Mucosa of rectum (tissue), 2 donors: ENCODE data around the gene PHF23.

Experiments used
- H3K27ac ChIP-seq, 2 donors: one replicate each; pipeline ENCODE4 v1.7.0; 2013; ENCODE audit warnings: inconsistent platforms in 2 of 2, low read depth in 2 of 2, low read length in 2 of 2
- H3K27me3 ChIP-seq, 2 donors: one replicate each; pipeline ENCODE4 v1.7.0; 2013; ENCODE audit warnings: low read length in 2 of 2; ENCODE audit not compliant: control insufficient read depth in 2 of 2, insufficient read depth in 2 of 2
- H3K36me3 ChIP-seq, 2 donors: one replicate each; pipeline ENCODE4 v1.7.0; 2013; ENCODE audit warnings: low read length in 2 of 2; ENCODE audit not compliant: control insufficient read depth in 2 of 2, insufficient read depth in 2 of 2
- H3K4me1 ChIP-seq, 2 donors: one replicate each; pipeline ENCODE4 v1.7.0; 2013; ENCODE audit warnings: low read length in 2 of 2, mild to moderate bottlenecking in 1 of 2; ENCODE audit not compliant: control insufficient read depth in 2 of 2, insufficient read depth in 2 of 2
- H3K4me3 ChIP-seq, 2 donors: one replicate each; pipeline ENCODE4 v1.7.0; 2013; ENCODE audit warnings: low read length in 2 of 2
- H3K9ac ChIP-seq, 2 donors: one replicate each; pipeline ENCODE4 v1.7.0; 2013; ENCODE audit warnings: low read length in 2 of 2, low read depth in 1 of 2, mild to moderate bottlenecking in 1 of 2
- H3K9me3 ChIP-seq, 2 donors: one replicate each; pipeline ENCODE4 v1.7.0; 2013; ENCODE audit warnings: low read length in 2 of 2; ENCODE audit not compliant: control insufficient read depth in 2 of 2
- donor health status: healthy.
- donor health status: Normal muscosa, but diverticular disease.

PHF23 gene

GRCh38 chr17:7239091-7240027, at the start of gene PHF23:
TSS of gene PHF23 (minus strand) at chr17:7239457. CDS start at chr17:7239279, 178 bp downstream.
- Histone ChIP-seq H3K9ac (peak within 1 kb of the TSS; percentile 98), H3K4me1 (peaks cover 38 to 40% of the 10 kb centered on the region in 2 donors), H3K27ac (peak within 1 kb of the TSS; percentile 89 to 97)

GRCh38 chr17:7285679-7286078, 46.4 kb upstream of the PHF23 start:
- Histone ChIP-seq H3K4me3 (no peak overlapping the region), H3K9me3 (no peaks in the 10 kb centered on the region), H3K9ac (no peak overlapping the region), H3K27ac (no peak overlapping the region), H3K36me3 (no peaks in the 10 kb centered on the region), H3K27me3 (no peaks in the 10 kb centered on the region), H3K4me1 (peaks cover 18% of the 10 kb centered on the region in 2 donors)

More at GRCh38 chr17:7239091-7240027, at the start of gene PHF23:
- Histone ChIP-seq H3K36me3 (peaks cover 19 to 33% of the 10 kb centered on the region in 2 donors), H3K9me3 (no peaks in the 10 kb centered on the region), H3K27me3 (no peaks in the 10 kb centered on the region), H3K4me3 (peak within 1 kb of the TSS; percentile 87 to 99)

- no peaks in the 10 kb centered on the region for H3K36me3 ChIP-seq
- peaks cover 25% of the 10 kb centered on the region in 2 donors for H3K4me1 ChIP-seq
- no peak overlapping the region for H3K4me3 ChIP-seq
- H3K9me3 ChIP-seq = no peaks in the 10 kb centered on the region
- H3K27me3 ChIP-seq = no peaks in the 10 kb centered on the region
- no peak overlapping the region for H3K27ac ChIP-seq
- no peak overlapping the region for H3K9ac ChIP-seq
Measured at GRCh38 chr17:7284911-7285310, 45.7 kb upstream of the PHF23 start.

GRCh38 chr17:7283471-7284216, 44.4 kb upstream of the PHF23 start:
- H3K4me3 ChIP-seq = peak overlapping the region in 1 of 2 donors; percentile 67
- no peak overlapping the region for H3K9ac ChIP-seq

GRCh38 chr17:7282752-7283321, 43.6 kb upstream of the PHF23 start:
- no peaks in the 10 kb centered on the region for H3K36me3 ChIP-seq
- peaks cover 28 to 35% of the 10 kb centered on the region in 2 donors for H3K4me1 ChIP-seq

More at GRCh38 chr17:7283471-7284216, 44.4 kb upstream of the PHF23 start:
- Histone ChIP-seq H3K9me3 (no peaks in the 10 kb centered on the region), H3K36me3 (no peaks in the 10 kb centered on the region), H3K4me1 (peaks cover 28 to 35% of the 10 kb centered on the region in 2 donors), H3K27me3 (no peaks in the 10 kb centered on the region), H3K27ac (peak overlapping the region in 1 of 2 donors; percentile 23)

GRCh38 chr17:7281953-7282751, 42.9 kb upstream of the PHF23 start:
- Histone ChIP-seq H3K27me3 (no peaks in the 10 kb centered on the region), H3K27ac (peak overlapping the region; percentile 17 to 29), H3K4me1 (peaks cover 28 to 35% of the 10 kb centered on the region in 2 donors), H3K9ac (peak overlapping the region; percentile 0 to 64), H3K4me3 (peak overlapping the region; percentile 62 to 67), H3K36me3 (no peaks in the 10 kb centered on the region), H3K9me3 (no peaks in the 10 kb centered on the region)

More at GRCh38 chr17:7282752-7283321, 43.6 kb upstream of the PHF23 start:
- Histone ChIP-seq H3K9me3 (no peaks in the 10 kb centered on the region), H3K27ac (peak overlapping the region; percentile 17 to 29), H3K9ac (peak overlapping the region in 1 of 2 donors; percentile 64), H3K4me3 (peak overlapping the region; percentile 62 to 67), H3K27me3 (no peaks in the 10 kb centered on the region)

GRCh38 chr17:7281074-7281952, 42.1 kb upstream of the PHF23 start, which contains the start of gene SLC2A4:
TSS of gene SLC2A4 (plus strand) at chr17:7281718. CDS start at chr17:7281935, 217 bp downstream.
- Histone ChIP-seq H3K9me3 (no peaks in the 10 kb centered on the region), H3K9ac (peak within 1 kb of the TSS; percentile 70), H3K4me1 (peaks cover 28 to 35% of the 10 kb centered on the region in 2 donors), H3K4me3 (peak within 1 kb of the TSS; percentile 62 to 75), H3K27ac (peak within 1 kb of the TSS; percentile 86 to 91), H3K27me3 (no peaks in the 10 kb centered on the region), H3K36me3 (no peaks in the 10 kb centered on the region)

GRCh38 chr17:7280519-7281073, 41.3 kb upstream of the PHF23 start:
- Histone ChIP-seq H3K9me3 (no peaks in the 10 kb centered on the region), H3K4me1 (peaks cover 28 to 35% of the 10 kb centered on the region in 2 donors), H3K27me3 (no peaks in the 10 kb centered on the region), H3K4me3 (peak overlapping the region; percentile 55 to 75), H3K27ac (peak overlapping the region; percentile 86 to 91), H3K9ac (peak overlapping the region; percentile 70), H3K36me3 (no peaks in the 10 kb centered on the region)
